ENCODE measurements around the gene CFAP161.
"Not testable (repeated sequence)": the region's sequence is repeated elsewhere in the genome, so short reads cannot be mapped to it uniquely, and the experiment has no call there.

Gene CFAP161

DNA sequence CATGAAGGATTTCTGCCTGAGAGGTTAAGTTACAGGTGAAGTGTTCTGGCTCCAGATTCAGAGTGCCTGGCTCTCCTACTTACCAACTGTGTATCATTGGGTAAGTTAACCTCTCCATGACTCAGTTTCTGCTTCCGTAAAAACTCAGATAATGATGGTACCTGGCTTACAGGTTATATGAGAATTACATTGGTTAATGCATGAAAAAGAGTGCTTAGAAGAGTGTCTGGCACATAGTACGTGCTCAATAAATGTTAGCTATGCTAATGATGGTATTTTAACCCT lies 23.8 kb downstream of the CFAP161 start:
- DNase-seq (ENCODE audit: low read depth): no peak

DNA sequence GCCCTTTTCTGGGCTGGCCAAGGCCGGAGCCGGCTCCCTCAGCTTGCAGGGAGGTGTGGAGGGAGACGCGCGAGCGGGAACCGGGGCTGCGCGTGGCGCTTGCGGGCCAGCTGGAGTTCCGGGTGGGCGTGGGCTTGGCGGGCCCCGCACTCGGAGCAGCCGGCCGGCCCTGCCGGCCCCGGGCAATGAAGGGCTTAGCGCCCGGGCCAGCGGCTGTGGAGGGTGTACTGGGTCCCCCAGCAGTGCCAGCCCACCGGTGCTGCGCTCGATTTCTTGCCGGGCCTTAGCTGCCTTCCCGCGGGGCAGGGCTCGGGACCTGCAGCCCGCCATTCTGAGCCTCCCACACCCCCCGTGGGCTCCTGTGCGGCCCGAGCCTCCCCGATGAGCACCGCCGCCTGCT lies 24.5 kb downstream of the CFAP161 start:
- DNase-seq (ENCODE audit: low read depth): not testable (repeated sequence)

DNA sequence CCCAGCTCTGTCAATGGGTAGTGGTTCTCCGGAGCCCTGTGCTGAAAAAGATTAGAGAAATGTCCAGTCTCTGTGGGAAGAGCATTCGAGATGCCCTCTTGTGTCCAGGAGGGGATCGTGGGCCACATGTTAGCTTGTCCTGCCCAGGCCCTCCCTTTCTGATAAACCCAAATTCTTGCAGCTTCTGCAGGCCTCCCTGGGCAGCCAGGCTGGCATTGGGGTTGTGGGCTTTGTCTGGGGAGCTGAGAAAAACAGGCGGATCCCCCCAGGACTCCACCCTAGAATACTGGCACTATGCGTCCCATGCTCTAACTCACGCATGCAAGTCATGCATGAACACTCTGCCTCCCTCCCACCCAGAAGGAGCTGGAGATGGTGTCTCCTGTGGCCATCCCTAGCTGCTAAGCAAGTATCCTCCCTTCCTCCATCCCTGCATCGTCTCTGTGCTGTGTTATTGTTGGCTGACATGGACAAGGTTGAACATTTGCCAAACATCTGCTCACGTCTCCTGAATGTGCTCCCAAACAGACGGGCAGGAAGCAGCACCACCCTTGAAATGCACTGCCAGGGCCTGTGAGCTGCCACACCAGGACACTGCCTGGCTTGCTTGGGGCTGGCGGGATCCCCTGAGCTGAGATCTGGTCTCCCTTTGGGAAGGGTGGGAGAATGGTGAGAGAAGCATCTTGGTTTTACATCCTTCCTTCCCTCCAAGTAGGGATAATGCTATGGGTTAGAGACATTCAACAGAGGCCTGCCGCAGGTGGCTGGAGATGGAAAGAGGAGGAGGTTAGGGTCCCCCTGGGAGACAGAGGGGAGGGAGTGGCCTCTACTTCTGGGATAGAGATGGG lies 26.5 kb downstream of the CFAP161 start:
- DNase-seq (ENCODE audit: low read depth): peak; percentile 75

DNA sequence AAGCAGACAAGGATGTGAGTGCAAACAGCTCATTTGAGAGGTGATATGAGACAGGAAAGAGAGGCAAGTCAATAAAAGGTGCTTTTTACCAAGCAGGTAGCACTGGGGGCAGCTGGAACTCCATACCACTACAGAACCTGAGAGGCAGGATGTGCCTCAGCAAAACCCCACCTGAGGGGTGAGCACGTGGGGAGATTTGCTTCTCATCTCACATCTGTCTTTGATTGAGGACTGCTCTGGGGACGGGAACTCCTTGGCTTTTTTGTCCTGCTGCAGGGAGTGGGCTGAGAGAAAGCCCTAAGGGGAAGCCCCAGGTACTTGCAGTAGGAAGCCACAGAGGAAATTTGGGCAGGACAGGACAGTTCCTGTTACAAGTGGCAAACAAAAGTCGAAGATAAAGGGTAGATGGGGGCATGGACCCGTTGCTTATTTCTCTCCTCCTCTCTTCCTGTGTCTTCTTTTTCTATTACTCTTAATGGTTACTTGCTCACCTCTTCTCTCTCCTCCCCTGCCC lies 27.1 kb downstream of the CFAP161 start:
- DNase-seq (ENCODE audit: low read depth): no peak

DNA sequence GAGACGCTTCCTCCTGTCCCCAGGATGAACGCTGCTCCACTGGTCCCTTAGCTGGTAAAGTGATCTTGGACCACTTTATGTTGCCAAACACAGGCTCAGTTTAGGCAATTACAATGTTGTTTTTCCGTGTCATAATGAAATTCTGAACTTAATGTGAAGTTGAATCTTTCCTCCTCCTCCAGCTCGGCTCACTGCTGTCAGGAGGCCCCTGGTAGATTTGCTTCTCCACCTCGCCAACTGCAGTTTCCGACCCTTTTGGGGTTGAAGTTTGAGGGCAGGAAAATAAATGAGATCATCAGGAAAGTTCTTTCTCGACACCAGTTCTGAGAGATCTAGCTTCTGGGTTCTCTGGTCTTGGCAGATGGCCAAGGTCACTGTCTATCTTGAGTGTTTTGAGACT lies 27.8 kb downstream of the CFAP161 start:
- DNase-seq (ENCODE audit: low read depth): no peak

DNA sequence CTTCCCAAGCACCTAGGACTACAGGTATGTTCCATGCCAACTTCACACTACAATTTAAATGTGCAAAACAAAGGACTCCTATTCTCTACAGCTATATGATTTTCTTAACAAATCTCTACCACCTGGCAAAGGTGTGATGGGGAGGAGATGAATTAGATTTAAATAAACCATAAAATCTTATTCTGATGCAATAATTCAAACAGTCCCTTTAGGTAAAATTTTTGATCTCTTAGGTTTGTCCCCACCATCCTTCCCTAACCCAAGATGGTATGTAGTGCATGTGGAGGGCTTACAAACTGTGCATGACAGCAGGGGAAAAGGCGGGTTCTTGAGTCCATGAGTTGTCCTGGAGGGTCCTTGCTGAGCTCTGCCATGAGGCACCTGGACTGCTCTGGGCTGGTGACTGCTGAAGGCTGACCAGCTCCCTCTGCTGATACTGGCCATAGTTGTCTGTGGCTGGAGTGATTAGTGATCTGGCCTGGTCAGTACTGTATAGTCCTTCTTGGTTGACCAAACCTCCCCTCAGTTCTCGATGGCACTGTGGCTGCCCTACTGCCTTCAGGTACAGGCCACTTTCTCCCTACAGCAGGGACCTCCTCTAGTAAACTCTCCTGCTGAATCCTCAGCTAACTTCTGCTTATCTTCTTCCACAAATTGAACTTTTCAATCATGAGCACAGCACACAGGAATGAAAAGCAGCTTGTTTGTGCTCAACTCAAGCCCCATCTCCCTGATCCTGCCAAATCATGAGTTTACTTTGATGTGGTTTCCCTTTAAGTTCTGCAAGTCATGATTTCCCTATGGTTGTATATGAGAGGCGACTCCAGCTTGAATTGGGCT lies 30.1 kb downstream of the CFAP161 start:
- peak; percentile 46 for DNase-seq (ENCODE audit: low read depth)

DNA sequence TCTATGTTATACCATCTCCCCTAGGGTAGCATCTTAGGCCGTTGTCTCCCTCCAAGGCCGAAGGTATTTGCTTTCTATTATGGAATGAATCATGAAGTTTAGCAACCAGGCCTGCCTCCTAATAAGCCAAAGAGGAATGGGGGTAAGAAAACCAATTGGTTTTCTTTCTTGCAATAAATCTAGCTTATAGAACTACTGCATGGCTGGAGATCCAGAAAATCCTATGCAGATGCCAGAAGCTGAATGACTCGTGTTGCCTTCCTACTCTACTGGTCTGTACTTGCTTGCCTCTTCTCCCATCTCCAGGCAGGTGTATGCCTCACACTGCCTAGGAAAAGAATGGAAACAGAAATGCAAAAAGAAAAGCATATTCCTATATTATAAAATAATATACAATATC lies 31.5 kb downstream of the CFAP161 start:
- no peak for DNase-seq (ENCODE audit: low read depth)

DNA sequence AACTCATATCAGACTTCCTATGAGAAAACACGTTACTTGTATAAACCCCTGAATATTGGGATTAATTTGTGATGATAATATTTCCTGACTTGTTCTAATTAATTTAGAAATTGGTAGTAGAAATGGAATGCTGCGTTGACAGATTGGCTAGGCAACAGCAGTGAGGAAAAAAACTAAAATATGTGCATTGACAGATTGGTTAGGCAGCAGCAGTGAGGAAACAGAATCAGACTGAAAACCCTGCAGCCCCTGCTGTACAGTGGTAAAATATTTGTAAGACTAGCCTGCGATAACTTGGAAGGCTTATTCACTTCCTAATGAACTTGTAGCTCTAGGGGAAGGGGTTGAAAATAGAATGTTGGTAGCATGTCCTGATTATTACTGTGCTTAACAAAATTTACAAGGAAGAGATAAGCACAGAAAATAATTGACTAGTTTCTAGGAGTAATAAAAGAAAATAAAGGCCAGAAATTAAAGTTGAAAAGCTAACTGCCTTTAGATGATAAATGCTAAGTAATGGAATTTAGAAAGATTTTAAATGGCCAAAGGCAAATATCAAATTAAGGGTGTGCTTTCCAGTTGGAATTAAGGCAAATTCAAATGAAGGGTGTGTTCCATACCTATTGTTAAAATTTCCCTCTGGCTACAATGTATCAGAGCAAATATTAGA lies 32.7 kb downstream of the CFAP161 start:
- no peak for DNase-seq (ENCODE audit: low read depth)

DNA sequence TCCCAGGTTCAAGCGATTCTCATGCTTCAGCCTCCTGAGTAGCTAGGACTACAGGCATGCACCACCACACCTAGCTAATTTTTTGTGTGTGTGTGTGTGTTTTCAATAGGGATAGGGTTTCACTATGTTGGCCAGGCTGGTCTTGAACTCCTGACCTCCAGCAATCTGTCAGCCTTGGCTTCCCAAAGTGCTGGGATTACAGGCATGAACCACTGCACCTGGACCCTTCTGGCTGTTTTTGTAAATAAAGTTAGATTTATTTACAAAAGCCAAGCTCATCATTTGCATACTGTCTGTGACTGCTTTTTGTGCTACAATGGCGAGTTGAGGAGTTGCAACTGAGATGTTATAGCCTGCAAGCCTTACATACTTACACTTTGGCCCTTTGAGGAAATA lies 34.1 kb downstream of the CFAP161 start:
- no peak for DNase-seq (ENCODE audit: low read depth)

DNA sequence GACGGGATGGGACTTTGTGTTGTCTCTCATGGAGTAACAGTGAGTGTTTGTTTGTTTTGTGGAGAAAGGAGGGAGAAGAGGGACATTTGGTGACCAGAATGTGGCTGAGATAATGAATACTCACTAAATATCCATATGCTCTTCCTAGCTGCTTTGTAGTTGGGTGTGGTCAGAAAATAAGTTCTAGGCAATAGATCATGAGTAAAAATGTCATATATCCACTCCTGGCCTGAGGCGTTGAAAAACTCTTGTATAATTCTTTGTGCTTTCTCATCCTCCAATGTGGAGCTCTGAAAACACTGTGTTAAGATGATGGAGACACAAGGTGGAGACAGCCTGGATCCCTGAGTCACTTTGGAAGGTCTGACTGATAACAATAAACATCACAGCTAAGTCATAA lies 34.6 kb downstream of the CFAP161 start:
- no peak for DNase-seq (ENCODE audit: low read depth)

DNA sequence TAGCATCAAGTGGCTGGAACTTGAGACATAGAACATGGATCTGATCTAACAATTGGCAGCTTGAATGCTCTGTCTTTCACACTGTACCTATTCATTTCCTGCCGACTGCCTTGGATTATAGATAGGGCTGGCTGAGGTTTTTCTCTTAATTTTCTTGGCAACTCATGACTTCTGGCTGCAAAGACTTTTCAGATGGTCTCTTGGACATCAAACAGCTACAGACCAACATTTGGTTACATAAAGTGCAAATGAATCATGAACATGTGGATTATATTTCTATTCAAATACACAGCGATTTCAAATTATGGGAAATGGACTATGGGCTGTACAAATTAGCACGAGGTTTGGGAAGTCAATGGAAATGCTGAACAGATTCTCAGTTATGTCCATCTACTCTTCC lies 36.4 kb downstream of the CFAP161 start:
- peak; percentile 64 for DNase-seq (ENCODE audit: low read depth)

DNA sequence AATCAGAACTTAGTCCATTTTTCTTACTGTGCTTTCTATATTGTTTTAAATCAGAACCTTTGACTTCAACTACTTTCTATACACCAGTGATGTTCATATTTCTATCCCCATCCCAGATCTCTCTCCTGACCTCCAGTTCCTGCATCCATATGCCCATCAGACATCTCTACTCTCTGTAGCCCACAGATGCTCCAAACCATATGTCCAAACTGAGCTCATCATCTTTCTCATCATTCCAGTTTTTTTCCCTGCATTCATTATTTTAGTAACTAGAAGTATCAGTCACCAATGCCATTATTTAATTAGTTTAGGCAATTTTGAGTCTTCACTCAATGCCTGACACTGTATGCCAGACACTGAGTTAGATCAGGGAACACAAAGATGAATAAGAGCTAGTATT lies 37.2 kb downstream of the CFAP161 start:
- no peak for DNase-seq (ENCODE audit: low read depth)

DNA sequence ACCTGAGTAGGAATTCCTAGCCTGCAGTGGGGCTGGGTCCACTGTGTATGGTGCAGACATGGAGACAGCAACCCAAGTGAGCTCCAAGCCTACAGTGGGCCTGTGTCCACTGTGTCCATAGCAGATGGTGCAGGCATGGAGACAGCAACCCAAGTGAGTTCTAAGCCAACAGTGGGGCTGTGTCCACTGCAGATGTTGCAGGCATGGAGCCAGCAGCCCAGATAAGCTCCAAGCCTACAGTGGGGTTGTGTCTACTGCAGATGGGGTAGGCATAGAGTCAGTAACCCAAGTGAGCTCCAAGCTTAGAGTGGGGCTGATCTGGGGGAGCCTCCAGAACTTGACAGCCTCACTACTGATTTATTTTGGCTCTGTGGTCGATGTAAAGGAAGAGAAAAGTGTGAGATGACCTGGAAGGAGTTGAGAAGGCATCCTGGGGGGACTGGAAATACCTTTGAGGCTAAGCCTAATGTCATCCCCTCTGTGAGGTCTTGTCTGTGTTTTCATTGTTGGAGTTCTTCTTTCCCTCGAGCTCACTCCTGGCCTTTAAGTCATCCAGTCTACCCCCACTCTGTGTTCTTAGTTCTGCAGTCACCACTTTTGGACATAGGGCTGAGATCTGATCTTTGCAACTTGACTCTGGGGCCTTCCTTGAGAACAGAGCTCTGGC lies 40.2 kb downstream of the CFAP161 start:
- DNase-seq (ENCODE audit: low read depth): no peak

DNA sequence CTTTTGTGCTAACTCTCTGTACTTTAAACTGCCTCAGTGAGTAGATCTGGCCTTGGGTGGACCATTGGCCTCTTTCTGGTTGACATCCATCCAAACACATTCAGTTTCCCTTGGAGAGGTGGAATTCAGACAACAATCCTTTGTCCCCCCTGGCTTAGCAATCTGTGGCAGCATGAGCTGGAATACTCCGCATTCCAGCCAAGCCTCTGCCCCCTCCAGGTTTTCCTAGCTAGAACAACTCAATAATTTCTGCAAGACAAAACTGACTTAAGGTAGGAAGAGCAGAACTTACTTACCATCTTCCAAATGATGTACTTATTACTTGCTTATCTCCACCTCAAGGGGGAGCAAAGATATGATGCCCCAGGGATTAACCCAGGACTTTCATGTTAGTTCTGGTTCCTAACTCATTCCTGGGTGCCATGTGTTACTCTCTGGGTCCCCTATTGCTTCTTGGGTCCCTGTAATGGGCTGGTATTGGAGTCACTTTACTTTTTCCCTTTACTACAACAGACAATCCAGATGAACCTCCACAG lies 40.8 kb downstream of the CFAP161 start:
- DNase-seq (ENCODE audit: low read depth): no peak

DNA sequence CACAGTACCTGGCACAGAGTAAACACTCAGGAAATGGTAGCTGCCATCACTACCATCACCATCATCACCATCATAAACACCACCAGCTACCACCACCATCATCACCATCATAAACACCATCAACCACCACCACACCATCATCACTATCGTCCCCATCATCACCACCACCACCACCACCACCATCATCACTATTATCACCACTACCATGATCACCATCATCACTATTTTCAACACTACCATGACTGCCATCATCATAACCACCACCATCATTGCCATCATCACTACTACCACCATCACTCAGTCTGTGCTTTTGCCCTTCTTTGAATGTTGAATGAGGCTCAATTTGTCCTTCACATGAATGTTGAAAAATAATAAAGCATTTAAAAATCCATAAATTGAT lies 41.4 kb downstream of the CFAP161 start:
- no peak for DNase-seq (ENCODE audit: low read depth)

DNA sequence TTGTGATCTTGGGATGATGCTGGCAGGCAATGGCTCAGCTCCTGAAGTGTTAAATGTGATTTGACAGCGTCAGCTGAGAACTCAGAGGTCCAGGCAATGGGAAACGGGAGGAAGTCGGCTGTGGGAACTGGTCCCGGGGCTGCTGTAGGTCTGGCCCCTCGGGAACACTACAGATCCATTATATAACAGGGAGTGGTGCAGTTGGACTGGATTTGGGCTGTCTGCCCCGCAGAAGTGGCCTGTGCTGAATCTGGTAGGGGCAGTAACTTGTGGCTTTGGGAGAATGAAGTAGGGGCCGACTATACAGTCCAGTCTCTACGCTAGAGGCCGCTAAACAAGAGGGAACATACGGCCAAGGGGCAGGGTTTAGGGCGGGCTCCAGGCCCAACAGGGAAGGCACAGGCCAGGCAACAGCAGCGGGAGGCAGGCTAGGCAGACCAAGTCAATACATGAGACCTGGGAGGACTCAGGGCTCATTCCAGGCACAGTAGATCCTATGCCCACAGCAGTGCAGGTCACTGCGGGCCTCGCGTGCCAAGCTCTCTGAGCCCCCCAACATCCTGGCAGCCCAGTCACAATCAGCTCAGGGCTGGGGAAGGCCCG lies 42.3 kb downstream of the CFAP161 start:
- DNase-seq (ENCODE audit: low read depth): peak; percentile 52

DNA sequence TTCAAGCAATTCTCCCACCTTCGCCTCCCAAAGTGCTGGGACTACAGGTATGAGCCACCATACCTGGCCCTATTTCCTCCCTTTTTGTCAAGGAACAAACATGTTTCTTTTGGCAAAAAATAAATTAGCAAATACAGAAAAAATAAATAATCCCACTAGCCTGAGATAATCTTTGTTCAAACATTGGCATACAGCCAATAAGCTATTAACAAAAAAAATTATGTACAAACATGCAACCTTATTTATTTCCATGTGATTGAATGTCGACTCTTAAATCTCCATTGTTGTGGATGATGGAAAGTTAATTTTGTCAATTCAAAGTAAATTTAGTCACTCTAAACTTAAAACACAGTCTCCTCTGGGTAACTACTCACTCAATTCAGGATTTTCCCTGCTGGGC lies 44.3 kb downstream of the CFAP161 start:
- no peak for DNase-seq (ENCODE audit: low read depth)

DNA sequence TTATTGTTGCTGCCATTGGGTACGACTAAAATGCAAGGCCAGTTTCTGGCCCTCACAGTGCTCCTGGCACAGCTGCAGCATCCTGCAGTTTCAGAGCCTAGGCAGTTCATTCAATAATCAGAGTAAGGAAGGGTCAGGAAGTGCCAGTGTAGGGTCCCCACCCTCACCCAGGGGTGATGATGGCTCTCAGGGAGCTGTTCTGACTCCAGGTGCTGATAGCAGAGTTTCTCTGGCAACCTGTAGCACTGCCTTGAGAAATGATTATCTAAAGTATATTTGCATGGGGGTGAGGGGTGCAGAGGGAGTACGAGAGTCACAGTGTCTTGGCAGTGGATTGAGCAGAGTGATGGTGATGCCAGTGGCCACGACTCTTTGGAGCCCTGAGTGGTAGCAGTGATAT lies 47.1 kb downstream of the CFAP161 start:
- DNase-seq (ENCODE audit: low read depth): no peak

DNA sequence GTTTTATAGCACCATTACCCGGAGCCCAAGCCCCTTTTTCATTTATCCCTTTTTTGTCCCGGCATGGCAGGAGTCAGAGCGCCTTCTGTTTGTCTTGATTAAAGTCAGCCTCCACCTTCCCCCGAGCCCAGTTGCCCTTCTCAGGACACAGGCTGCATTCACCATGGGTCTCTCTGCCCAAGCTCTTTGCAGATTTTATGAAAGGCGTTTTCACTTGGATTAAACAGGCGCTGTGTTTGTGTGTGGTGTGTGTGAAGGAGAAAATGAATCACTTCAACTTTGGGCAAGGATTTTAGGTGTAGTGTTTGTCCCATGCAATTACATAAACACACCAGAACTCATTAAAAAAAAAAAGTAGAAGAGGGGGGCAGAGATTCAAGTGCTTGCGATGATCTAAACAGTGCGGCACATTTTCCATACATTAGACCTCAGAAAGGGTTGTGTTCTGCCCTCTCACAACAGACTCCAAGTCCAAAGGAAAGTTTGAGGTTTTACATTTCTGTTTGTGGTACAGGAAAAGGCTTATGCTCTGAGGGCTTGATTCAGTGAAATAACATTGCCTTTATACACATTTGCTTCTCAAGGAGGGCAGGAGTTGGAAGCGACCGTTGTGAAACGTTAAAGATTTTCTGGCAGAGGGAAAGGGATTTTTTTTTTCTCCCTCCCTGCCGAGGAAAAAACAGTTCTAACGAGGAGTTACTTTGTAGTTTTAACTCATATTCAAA lies 48.1 kb downstream of the CFAP161 start:
- DNase-seq (ENCODE audit: low read depth): peak; percentile 61

DNA sequence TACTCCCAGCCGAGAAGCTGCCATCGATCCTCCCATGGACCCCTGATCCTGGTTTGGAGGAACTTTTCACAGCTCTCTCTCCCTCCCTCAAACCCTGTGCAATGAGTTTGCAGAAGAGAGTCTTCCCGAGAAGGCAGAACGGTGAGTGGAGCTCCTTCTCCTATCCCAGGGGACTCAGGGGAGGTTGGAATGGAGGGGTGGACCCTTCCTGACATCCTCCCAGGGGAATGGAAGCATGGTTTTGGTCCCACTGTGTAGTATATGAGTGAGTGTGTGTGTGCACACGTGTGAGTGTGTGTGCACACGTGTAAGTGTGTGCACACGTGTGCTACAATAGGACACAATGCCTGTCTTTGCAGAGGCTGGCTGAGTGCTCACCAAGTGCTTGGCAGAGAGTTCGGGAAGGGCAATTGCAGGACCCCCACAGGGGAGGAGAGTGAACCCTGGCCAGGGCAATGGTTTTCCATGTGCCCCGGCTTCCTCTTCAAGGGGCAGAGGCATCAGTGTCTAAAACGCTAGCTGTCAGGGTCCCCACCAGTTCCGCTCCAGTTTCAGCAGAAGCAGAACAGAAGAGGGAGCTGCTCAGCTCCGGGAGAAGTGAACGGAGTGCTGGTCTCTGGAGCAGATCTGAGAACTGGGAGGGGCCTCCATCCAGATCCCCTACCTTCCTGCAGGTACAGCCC lies 48.8 kb downstream of the CFAP161 start:
- no peak for DNase-seq (ENCODE audit: low read depth)
